Measurements from ENCODE around the gene TUBB4A.
"Not testable (repeated sequence)": the region's sequence is repeated elsewhere in the genome, so short reads cannot be mapped to it uniquely, and the experiment has no call there.

Gene TUBB4A

DNA sequence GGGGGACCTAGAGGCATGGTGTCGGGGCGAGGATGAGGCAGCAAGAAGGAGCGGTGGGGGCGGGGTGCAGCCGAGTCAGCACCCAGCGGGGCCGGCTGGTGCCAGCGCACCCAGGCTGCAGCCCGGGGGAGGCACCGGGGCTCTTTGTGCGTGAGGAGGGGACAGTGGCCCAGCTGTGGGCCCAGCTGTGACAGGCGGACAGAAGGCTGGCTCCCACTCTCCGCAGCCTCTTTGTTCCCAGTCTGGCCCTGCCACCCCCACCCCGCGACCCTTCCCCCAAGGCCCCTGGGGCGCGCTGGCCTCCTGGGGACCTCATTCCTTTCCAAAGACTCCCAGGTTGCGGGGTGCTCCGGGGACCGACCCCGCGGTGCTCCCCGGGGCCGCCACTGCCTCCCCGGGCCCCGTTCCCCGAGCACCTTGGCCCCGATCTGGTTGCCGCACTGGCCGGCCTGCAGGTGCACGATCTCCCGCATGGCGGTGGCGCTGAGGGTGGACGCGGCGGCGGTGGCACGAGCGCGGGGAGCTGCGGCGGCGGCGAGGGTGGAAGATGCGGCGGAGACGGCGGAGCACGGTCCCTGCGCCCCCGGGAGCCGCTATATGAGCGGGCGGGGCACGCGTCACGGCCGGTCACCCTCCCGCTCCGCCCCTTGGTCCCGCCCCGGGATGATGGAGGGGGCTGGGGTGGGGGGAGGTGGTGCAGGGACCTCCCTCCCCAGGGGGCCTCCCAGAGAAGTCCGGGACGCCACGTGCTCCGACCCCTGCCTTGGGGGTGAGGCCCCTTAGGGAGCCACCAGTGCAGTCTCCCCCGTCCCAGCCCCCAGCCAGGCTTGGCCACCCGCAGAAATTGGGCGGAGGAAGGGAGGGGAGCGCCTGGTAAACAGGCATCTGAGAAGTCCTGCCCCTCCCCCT is at the start of gene TUBB4A:
Gene TUBB4A (minus strand): TSS at position 570 of the 909 bp plus-strand sequence. CDS start 97 bp downstream, at position 473.
- no peak for FAIRE-seq
- no peak for TF ChIP-seq POLR2A (IDR thresholded peaks at IDR 0.05; ENCODE audit: low read depth, low read length)
- DNase-seq (ENCODE audit: insufficient read length, low spot score) = no peak

DNA sequence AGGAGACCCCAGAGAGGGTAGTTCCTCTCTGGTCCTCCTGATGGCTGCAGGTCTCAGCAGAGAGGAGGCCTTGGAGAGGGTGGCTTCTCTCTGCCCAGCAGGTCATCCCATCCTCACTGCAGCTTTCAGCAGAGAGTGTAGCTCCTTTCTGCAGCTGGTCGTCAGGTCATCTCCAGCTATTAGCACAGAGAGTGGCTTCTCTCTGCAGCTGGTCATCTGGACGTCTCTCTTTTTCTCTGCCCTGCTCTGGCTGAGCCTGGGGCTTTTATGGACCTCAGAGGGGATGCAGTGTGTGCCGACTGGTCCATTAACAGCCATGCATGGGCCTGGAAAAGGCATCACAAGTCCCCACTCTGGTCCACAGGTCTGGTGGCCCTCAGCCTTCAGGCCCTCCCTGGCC is 49.0 kb upstream of the TUBB4A start:
- no peak for TF ChIP-seq POLR2A (IDR thresholded peaks at IDR 0.05; ENCODE audit: low read depth, low read length)
- no peak for DNase-seq (ENCODE audit: insufficient read length, low spot score)
- no peak for FAIRE-seq

DNA sequence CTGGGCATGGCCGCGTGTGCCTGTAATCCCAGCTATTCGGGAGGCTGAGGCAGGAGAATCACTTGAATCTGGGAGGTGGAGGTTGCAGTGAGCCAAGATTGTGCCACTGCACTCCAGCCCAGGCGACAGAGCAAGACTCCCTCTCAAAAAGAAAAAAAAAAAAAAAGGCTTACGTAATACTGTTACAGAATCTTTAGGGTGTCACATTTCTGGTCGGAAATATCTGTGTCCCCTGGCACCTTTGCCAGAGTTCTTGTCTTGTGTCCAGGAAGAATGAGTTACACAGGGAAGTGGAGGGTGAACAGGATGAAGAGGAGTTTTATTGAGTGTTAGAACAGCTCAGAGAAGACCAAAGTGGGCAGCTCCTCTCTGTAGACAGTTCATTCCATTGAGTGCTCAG is 48.6 kb upstream of the TUBB4A start:
- FAIRE-seq; DNase-seq (ENCODE audit: insufficient read length, low spot score): not testable (repeated sequence)

DNA sequence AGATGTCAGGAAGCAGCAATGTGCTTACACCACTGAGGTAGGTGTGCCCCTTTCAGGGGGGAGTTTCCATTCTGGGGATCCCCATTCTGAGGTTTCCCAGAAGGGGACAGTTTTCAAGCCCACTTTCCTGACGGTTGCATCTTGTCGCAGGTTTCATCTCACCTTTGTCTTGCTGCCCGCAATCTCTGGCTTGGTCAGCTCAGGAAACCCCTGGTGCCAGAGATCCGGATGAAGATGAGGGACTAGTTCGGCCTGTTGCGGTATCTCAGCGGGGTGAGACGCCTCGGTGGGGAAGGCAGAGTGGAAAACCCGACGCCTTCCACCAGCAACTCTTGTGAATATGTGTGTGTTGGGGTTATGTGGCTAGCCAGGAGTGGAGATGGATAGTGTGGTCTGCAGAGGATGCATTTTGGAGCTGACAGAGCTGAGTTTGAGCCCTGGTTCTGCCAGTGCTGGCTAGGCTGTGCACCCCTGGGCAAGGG is 41.8 kb upstream of the TUBB4A start:
- no peak for TF ChIP-seq POLR2A (IDR thresholded peaks at IDR 0.05; ENCODE audit: low read depth, low read length)
- no peak for DNase-seq (ENCODE audit: insufficient read length, low spot score)
- no peak for FAIRE-seq

DNA sequence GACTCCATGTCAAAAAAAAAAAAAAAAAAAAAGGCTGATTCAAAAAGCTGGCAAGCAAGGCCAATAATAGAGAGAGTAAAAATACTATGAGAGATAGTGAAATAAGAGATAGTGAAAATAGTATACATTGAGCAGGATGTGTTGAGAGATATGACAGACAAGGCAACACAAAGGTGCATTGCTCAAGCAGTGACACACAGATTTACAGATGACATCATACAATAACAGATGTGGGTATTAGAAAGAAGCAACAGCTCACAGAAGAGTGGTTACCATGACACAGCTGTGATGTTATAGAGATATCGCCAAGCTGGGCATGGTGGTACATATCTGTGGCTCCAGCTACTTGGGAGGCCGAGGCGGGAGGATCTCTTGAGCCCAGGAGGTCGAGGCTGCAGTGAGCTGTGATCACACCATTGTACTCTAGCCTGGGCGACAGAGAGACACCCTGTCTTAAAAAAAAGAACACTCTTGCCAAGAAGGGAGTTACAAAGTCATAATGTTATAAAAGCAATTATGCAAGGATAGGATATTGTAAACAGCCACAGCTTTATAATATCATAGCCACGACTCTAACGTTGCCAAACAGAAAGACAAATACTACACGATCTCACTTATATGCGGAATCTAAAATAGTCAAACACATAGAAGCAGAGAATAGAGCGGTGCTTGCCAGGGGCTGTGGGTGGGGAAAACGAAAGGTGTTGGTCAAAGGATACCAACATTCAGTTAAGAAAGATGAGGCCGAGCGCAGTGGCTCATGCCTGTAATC is 39.0 kb upstream of the TUBB4A start:
- no peak for DNase-seq (ENCODE audit: insufficient read length, low spot score)
- TF ChIP-seq POLR2A (IDR thresholded peaks at IDR 0.05; ENCODE audit: low read depth, low read length) = no peak
- FAIRE-seq = no peak

DNA sequence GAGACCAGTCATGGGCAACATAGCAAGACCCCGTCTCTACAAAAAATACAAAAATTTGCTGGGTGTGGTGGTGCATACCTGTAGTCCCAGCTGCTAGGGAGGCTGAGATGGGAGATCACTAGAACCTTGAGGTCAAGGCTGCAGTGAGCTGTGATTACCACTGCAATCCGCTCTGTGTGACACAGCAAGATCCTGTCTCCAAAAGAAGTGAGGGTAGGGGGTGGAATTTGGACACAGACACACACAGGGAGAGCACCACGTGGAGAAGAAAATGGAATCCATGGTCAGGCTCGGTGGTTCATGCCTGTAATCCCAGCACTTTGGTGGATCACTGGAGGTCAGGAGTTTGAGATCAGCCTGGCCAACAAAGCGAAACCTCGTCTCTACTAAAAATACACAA is 37.4 kb upstream of the TUBB4A start:
- TF ChIP-seq POLR2A (IDR thresholded peaks at IDR 0.05; ENCODE audit: low read depth, low read length) = no peak
- DNase-seq (ENCODE audit: insufficient read length, low spot score) (no peak), FAIRE-seq (no peak)

DNA sequence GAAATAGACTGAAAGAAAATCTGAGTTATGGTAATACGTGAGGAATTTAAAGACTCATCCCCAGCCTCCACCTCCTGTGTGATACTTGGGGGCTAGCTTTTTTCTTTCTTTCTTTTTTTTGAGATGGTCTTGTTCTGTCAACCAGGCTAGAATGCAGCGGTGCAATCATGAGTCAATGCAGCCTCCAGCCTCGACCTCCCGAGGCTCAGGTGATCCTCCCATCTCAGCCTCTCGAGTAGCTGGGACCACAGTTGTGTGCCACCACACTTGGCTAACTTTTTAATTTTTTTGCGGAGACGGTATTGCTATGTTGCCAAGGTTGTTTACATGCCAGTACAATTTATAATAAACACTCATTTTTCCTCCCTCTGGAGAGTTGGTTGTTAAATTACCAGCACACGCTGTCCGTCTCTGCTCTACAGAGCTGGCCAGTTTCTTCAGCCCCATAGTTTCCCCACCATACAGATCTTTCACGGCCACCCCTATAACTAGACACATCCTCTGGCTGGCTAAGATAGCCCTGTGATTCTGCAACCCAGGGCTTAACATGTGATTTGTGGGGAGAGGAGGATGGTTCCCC is 33.5 kb upstream of the TUBB4A start:
- no peak for TF ChIP-seq POLR2A (IDR thresholded peaks at IDR 0.05; ENCODE audit: low read depth, low read length)
- DNase-seq (ENCODE audit: insufficient read length, low spot score) (no peak), FAIRE-seq (no peak)

DNA sequence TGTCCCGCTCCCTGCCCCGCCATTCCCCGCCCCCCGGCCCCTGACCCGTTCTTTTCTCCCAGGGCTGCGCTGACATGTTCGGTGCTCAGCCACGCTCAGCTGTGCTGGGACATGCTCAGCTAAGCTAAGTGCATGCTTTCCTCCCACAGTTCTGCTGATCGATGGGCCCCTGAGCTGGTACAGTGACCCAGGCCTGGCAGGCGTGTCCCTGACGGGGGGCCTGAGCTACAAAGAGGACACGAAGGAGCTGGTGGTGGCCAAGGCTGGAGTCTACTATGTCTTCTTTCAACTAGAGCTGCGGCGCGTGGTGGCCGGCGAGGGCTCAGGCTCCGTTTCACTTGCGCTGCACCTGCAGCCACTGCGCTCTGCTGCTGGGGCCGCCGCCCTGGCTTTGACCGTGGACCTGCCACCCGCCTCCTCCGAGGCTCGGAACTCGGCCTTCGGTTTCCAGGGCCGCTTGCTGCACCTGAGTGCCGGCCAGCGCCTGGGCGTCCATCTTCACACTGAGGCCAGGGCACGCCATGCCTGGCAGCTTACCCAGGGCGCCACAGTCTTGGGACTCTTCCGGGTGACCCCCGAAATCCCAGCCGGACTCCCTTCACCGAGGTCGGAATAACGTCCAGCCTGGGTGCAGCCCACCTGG is 32.5 kb upstream of the TUBB4A start:
- no peak for TF ChIP-seq POLR2A (IDR thresholded peaks at IDR 0.05; ENCODE audit: low read depth, low read length)
- FAIRE-seq = no peak
- DNase-seq (ENCODE audit: insufficient read length, low spot score) = no peak

DNA sequence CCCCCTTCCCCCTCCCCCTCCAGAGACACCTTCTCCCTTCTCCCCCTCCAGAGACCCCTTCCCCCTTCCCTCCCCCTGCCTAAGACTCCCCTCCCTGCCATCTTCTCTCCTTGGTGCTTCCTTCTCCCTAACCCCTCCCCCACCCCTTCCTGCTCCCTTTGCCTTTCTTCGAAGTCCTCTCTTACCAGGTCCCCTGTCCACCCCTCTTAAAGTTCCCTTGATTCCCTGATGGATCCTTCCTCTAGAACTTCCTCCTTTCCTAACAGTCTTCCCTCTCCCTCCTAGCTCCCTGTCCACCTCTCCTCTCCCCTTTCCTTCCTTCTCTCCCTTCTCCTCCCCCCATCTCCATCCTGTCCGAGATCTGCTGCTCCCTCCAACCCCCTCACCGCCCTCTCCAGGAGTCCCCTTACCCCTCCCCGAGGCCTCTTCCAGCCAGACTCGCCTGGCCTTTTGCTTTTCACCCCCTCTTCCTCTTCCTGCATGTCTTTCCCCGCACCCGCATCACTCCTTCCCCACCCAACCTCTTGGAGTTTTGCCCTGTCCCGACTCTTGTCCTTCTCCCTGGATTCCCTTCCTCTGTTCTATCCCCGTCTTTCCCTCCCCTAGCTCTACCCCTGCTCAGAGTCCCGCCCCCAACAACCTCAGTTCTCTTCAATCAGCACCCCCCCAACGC is 31.8 kb upstream of the TUBB4A start:
- DNase-seq (ENCODE audit: insufficient read length, low spot score) = no peak
- FAIRE-seq = no peak
- TF ChIP-seq POLR2A (IDR thresholded peaks at IDR 0.05; ENCODE audit: low read depth, low read length) = no peak

DNA sequence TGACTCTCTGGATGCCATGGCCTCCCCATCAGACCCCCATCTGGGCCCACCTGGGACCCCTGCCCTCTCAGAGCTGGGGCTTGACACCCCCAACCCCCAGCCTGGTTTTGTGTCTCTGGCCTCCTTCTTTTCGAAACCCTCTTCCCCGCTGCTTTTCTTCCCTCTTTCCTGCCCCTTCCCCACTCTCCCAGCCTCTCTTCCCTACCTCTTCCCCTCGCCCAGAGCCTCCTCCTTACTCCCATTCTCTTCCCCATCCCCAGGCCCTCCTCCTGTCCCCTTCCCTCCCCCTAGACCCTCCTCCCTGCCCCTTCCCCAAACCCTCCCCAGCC is 30.9 kb upstream of the TUBB4A start:
- no peak for FAIRE-seq
- TF ChIP-seq POLR2A (IDR thresholded peaks at IDR 0.05; ENCODE audit: low read depth, low read length) = no peak
- no peak for DNase-seq (ENCODE audit: insufficient read length, low spot score)

DNA sequence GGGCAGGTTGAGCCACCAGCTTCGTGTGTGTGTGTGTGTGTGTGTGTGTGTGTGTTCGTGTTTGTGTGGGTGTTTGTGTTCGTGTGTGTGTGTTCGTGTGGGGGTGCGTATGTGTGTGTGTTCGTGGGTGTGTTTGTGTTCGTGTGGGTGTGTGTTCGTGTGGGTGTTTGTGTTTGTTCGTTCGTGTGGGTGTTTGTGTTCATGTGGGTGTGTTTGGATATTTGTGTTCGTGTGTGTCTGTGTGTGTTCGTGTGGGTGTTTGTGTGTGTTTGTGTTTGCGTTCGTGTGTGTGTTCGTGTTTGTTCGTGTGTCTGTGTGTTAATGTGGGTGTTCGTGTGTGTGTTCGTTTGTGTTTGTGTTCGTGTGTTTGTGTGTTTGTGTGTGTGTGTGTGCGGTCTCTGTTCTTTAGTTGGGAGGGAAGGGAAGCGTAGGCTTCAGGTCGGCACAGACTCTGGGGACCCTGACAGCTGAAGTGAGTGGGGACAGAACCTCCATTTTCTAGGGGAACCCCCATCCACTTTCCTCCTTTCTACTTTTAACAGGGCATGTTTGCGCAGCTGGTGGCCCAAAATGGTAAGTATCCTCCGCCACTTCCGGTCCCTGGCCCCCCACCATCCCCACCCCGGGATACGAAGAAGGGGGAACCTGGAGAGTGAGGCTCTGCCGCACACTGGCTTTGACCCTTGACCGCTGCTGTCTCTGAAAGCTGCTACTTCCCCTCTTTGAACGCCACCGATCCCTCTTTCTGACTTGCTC is 30.3 kb upstream of the TUBB4A start:
- no peak for FAIRE-seq
- DNase-seq (ENCODE audit: insufficient read length, low spot score) = no peak
- TF ChIP-seq POLR2A (IDR thresholded peaks at IDR 0.05; ENCODE audit: low read depth, low read length) = no peak

DNA sequence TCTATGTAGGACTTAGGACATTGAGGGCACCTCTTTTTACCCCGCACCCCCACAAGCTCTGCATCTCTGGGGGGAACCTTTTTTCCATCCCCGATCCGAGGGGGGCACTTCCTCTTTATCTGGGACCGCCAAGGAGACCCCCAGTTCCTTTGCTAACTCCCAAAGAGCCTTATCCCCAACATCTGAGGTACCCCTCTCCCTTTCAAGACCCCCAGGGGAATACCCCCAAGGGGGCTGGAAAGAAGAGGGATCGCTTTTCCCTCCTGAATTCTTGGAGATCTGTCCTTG is 29.8 kb upstream of the TUBB4A start:
- FAIRE-seq (no peak), DNase-seq (ENCODE audit: insufficient read length, low spot score) (no peak)
- no peak for TF ChIP-seq POLR2A (IDR thresholded peaks at IDR 0.05; ENCODE audit: low read depth, low read length)

Data from H54 (cell line).